ENCODE measurements around the gene NTPCR.

NTPCR gene

DNA sequence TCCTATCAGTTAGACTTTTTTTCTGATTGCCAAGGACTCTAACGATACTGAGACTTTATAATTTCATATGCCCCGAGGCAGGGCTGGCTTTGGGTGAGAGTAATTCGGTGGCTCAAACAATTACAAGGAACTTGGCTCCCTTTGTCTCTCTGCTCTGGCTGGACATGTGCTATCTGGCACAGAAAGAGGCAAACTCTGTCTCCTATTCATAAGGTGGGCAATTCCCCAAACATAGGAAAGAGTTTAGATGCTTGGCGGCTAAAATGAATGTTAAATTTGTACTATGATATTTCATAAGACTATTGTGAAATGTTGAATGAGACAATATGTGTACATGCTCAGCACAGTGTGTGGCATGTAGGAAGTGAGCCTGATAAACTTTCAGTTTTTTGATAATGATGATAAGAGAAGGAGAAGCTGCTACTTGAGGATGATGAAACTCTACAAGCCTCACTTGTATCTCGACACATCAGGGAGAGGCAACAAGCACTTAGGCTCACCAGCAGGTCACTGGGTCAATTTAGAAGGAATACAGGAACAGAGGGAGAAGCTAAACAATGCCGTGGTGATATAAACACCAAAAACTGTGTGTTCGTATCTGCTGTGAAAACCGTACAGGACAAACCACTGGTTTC, 12.6 kb upstream of the NTPCR start:
- no peak overlapping the region for H3K27ac Mint-ChIP-seq
- no peaks in the 10 kb centered on the region for H3K36me3 Mint-ChIP-seq (ENCODE audit: insufficient read depth)
- H3K9me3 Mint-ChIP-seq: no peaks in the 10 kb centered on the region
- H3K4me3 Mint-ChIP-seq: no peak overlapping the region
- no peak for ATAC-seq (replicated peaks)
- DNase-seq: no peak
- H3K4me1 Mint-ChIP-seq (ENCODE audit: low read depth in 2 of 2): no peaks in the 10 kb centered on the region
- H3K27me3 Mint-ChIP-seq: peaks cover 15 to 39% of the 10 kb centered on the region in 2 donors

DNA sequence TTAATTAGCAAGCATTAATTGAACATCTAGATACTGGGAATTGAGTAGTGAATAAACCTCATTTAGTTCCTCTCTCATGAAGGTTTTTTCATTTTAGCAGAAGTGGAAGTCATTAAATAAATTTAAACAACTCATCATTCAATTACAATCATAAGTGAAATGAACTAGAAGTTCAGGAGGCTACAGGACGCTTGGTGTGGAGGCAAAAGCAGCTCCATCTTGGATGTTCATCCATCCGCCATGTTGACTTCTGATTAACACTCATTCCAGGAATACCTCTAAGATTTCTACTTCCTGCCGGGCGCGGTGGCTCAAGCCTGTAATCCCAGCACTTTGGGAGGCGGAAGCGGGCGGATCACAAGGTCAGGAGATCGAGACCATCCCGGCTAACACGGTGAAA, 11.5 kb upstream of the NTPCR start:
- ATAC-seq (replicated peaks) (no peak), DNase-seq (no peak)
- H3K4me1 Mint-ChIP-seq (ENCODE audit: low read depth in 2 of 2): peaks cover 4 to 5% of the 10 kb centered on the region in 2 donors
- H3K36me3 Mint-ChIP-seq (ENCODE audit: insufficient read depth): no peaks in the 10 kb centered on the region
- peaks cover 15 to 39% of the 10 kb centered on the region in 2 donors for H3K27me3 Mint-ChIP-seq
- H3K4me3 Mint-ChIP-seq: no peak overlapping the region
- H3K9me3 Mint-ChIP-seq: no peaks in the 10 kb centered on the region
- no peak overlapping the region for H3K27ac Mint-ChIP-seq

DNA sequence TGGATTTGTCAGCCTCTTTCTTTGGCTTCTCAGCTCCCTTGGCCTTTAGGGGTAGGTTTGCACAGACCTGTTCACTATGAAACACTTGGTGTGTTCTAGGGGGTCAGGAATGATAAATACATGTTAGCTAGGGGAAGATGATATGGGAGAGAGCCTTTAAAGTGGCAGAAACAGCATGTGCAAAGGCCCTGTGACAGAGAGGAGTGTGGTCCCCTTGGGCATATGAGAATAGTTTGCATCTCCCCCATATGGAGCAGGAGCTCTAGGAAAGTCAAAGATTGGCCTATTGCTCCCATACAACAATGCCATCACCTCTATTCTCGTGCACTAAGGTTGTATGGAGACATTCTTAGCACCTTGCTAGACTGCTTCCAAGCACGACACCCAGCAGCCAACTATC, 10.7 kb upstream of the NTPCR start:
- ATAC-seq (replicated peaks) (no peak), DNase-seq (no peak)
- peaks cover 10 to 12% of the 10 kb centered on the region in 2 donors for H3K4me1 Mint-ChIP-seq (ENCODE audit: low read depth in 2 of 2)
- no peaks in the 10 kb centered on the region for H3K9me3 Mint-ChIP-seq
- peaks cover 15 to 39% of the 10 kb centered on the region in 2 donors for H3K27me3 Mint-ChIP-seq
- no peak overlapping the region for H3K4me3 Mint-ChIP-seq
- H3K27ac Mint-ChIP-seq: no peak overlapping the region
- H3K36me3 Mint-ChIP-seq (ENCODE audit: insufficient read depth): no peaks in the 10 kb centered on the region

DNA sequence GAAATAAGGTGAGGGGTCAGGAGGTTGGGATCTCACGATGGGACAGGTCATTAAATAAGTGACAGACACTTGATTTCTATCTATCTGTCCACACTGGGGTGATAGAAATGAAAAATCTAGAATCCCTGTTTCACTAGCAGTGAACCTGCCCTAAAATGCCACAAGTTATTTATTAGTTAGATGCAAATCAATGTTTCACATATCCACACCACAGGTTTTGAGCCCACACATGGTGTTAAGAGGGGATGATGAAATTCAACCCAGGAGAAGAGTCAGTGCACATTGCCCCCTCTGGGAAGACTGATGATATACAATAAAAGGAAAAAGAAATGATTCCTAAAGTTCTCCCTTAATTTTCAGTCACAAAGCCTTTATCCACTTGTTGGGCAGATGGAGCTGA, 10.1 kb upstream of the NTPCR start:
- H3K27me3 Mint-ChIP-seq: peaks cover 15 to 39% of the 10 kb centered on the region in 2 donors
- no peak overlapping the region for H3K27ac Mint-ChIP-seq
- H3K36me3 Mint-ChIP-seq (ENCODE audit: insufficient read depth): no peaks in the 10 kb centered on the region

DNA sequence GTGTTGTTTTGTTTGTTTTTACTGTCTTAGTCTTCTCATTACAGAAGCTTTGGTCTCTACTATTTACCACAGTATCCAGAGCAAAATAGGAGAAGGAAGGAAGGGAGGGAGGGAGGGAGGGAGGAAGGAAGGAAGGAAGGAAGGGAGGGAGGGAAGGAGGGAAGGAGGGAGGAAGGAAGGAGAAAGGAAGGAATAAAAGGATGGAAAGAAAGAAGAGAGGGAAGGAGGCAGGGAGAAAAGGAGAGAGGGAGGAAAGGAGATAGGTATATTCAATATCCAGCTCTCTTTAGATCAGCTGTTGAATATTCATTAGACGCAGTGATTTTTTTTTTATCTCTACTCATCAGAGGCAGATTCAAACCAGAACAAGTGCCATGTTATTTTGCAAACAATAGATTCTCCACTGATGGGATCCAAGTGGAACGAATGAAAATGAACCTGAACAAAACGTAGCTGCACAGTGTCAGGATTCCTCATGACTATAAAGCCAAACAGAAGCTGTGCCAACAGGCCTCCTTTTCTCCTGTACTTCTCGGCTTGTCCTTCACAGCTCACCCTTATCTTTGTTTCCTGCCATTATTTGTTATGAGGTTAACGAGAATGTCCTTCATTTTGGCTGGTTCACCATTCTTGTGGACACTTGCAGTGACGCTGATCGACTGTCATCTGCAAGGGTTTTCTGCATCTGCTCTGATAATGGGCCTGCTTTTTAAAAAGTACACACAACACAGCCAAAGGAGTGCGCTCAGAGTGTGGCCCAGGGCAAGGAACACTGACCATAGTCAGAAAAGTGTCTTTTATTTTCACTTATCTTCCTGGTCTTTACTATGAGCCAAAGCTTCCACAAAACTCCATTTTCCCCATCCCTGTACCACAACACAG, 7.8 kb upstream of the NTPCR start:
- Mint-ChIP-seq H3K36me3 (ENCODE audit: insufficient read depth) (no peaks in the 10 kb centered on the region), H3K4me1 (ENCODE audit: low read depth in 2 of 2) (peaks cover 12% of the 10 kb centered on the region in 2 donors), H3K27ac (peak overlapping the region in 1 of 2 donors; percentile 26), H3K9me3 (no peaks in the 10 kb centered on the region), H3K4me3 (no peak overlapping the region), H3K27me3 (peaks cover 15 to 24% of the 10 kb centered on the region in 2 donors)
- ATAC-seq (replicated peaks): no peak
- no peak for DNase-seq

More for the DNA sequence above, 10.1 kb upstream of the NTPCR start:
- H3K4me1 Mint-ChIP-seq (ENCODE audit: low read depth in 2 of 2): peaks cover 10 to 12% of the 10 kb centered on the region in 2 donors
- DNase-seq (no peak), ATAC-seq (replicated peaks) (no peak)
- H3K4me3 Mint-ChIP-seq: no peak overlapping the region
- H3K9me3 Mint-ChIP-seq: no peaks in the 10 kb centered on the region

DNA sequence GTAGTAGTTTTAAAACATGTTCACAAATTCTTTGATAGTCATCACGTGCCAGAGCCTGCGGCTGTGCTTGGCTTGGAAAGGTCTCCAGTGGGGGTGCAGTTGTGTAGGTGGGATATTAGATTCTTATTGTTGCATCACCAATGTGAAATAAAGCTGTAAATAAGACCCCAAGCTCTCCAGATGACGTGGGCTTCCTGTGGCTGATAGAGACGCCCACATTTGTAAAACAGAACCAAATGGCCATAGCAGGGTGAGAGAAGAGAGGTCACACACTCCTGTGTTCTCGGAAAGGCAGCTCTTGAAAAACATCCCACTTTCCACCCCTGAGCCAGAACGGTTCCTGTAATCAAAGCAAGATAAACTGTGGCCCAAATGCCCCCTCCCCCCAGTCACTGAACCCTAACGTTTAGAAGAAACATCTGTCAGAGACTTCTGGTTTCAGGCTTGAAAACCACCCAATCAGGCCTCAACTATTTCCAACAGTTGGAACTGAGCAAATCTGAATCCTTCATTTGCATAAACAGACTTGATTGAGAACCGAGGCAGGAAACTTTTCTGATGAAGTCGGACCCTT, 6.6 kb upstream of the NTPCR start:
- Mint-ChIP-seq H3K36me3 (ENCODE audit: insufficient read depth) (no peaks in the 10 kb centered on the region), H3K4me3 (peak overlapping the region; percentile 23 to 47), H3K27ac (peak overlapping the region in 1 of 2 donors; percentile 72), H3K27me3 (peaks cover 10 to 14% of the 10 kb centered on the region in 2 donors), H3K9me3 (no peaks in the 10 kb centered on the region), H3K4me1 (ENCODE audit: low read depth in 2 of 2) (peaks cover 12% of the 10 kb centered on the region in 2 donors)
- DNase-seq (no peak), ATAC-seq (replicated peaks) (no peak)

DNA sequence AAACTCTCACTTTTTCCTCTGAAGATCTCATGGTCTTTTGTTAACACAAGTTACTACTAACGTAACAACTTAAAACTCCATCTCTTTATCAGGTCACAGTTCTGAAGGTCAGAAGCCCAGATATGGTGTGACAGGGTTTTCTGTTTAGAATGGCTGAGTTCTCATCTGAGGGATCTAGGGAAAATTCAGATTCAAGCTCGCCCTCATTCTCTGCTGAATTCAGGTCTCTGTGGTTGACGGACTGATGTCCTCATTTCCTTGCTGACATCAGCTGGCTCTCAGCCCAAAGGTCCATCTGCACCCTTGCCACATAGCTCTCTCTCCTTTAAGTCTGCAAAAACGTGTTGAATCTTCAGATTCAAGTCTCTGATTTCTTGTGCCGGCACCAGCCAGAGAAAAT, 6.1 kb upstream of the NTPCR start:
- Mint-ChIP-seq H3K27me3 (peaks cover 8 to 10% of the 10 kb centered on the region in 2 donors), H3K36me3 (ENCODE audit: insufficient read depth) (no peaks in the 10 kb centered on the region), H3K27ac (peak overlapping the region; percentile 38 to 72), H3K4me1 (ENCODE audit: low read depth in 2 of 2) (peaks cover 12 to 14% of the 10 kb centered on the region in 2 donors), H3K9me3 (no peaks in the 10 kb centered on the region), H3K4me3 (peak overlapping the region; percentile 23 to 47)
- peak; percentile 61 for ATAC-seq (replicated peaks)
- no peak for DNase-seq

DNA sequence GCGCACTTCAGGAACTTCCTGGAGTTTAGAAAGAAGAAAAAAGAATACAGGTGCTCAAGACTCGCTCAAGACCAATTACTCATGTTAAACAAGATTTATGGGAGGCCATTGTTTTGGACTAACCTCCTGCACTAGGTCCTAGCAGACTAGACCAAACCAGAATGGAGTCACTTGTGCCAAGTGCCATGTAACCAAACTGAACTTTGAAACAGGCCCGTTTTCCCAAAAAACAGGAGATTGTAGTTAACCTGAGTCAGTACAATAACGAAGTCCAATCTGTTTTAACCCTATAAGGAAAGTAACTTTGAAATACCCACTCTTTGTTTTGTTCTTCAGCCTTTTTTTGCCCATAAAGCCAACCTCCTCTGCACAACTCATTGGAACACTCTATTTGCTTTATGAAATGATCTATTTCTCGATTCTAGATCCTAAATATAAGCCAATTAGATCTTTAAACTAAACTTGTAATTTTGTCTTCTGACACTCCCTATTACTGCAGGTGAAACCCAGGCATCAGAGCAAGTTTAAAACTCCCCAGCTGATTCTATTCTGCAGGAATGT, 695 bp upstream of the NTPCR start:
- Mint-ChIP-seq H3K27me3 (no peaks in the 10 kb centered on the region), H3K9me3 (no peaks in the 10 kb centered on the region), H3K27ac (peak overlapping the region; percentile 93 to 95), H3K4me1 (ENCODE audit: low read depth in 2 of 2) (peaks cover 31 to 44% of the 10 kb centered on the region in 2 donors), H3K4me3 (peak overlapping the region; percentile 91 to 94), H3K36me3 (ENCODE audit: insufficient read depth) (peaks cover 9% of the 10 kb centered on the region)
- DNase-seq (no peak), ATAC-seq (replicated peaks) (no peak)

DNA sequence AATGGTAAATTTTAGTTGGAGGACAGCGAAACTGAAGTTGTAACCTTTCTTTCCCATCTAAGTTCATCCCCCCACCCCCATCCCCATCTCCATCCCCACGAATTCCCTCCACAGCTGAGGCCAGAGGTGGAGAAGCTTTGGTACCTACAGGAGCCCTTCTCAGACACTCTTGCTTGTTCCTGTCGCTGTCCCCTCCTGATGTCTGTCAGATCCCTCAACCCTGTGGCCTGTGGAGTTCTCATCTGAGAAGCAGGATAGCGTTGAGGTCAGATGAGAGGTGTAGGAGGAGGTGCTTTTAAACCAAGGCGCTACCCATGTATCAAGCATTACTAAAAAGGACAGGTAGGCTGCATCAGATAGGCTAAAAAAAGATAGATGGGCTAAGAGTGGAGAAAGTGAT, 769 bp downstream of the NTPCR start:
- H3K4me1 Mint-ChIP-seq (ENCODE audit: low read depth in 2 of 2): peaks cover 32 to 47% of the 10 kb centered on the region in 2 donors
- peaks cover 9% of the 10 kb centered on the region for H3K36me3 Mint-ChIP-seq (ENCODE audit: insufficient read depth)
- DNase-seq (peak in 1 of 3 experiments; percentile 17), ATAC-seq (replicated peaks) (peak; percentile 47)
- peak overlapping the region; percentile 93 to 95 for H3K27ac Mint-ChIP-seq
- H3K9me3 Mint-ChIP-seq: no peaks in the 10 kb centered on the region
- H3K4me3 Mint-ChIP-seq: peak overlapping the region; percentile 91 to 94
- H3K27me3 Mint-ChIP-seq: no peaks in the 10 kb centered on the region

DNA sequence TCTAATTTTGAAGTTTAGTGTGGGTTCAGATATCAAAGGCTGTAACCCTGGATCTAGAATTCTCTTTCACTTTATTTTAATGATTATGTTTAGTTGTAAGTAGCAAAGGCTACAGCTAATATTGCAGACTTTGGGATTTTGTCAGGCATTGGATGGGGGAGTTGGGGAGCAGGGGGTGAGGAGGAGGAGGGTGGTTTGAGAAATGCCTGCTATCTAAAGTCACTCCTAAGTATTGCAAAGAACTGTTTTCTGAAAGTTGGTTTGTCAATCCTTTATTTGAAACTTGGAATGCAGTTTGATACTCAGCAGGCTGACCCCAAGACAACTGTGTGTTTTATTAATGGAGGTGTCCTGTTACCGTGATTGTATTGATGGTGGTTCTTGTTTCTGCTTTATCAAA, 1.2 kb downstream of the NTPCR start:
- ATAC-seq (replicated peaks) (no peak), DNase-seq (no peak)
- Mint-ChIP-seq H3K9me3 (no peaks in the 10 kb centered on the region), H3K36me3 (ENCODE audit: insufficient read depth) (peaks cover 9% of the 10 kb centered on the region), H3K4me3 (peak overlapping the region; percentile 91 to 94), H3K27me3 (no peaks in the 10 kb centered on the region), H3K4me1 (ENCODE audit: low read depth in 2 of 2) (peaks cover 32 to 47% of the 10 kb centered on the region in 2 donors), H3K27ac (peak overlapping the region; percentile 93 to 95)

DNA sequence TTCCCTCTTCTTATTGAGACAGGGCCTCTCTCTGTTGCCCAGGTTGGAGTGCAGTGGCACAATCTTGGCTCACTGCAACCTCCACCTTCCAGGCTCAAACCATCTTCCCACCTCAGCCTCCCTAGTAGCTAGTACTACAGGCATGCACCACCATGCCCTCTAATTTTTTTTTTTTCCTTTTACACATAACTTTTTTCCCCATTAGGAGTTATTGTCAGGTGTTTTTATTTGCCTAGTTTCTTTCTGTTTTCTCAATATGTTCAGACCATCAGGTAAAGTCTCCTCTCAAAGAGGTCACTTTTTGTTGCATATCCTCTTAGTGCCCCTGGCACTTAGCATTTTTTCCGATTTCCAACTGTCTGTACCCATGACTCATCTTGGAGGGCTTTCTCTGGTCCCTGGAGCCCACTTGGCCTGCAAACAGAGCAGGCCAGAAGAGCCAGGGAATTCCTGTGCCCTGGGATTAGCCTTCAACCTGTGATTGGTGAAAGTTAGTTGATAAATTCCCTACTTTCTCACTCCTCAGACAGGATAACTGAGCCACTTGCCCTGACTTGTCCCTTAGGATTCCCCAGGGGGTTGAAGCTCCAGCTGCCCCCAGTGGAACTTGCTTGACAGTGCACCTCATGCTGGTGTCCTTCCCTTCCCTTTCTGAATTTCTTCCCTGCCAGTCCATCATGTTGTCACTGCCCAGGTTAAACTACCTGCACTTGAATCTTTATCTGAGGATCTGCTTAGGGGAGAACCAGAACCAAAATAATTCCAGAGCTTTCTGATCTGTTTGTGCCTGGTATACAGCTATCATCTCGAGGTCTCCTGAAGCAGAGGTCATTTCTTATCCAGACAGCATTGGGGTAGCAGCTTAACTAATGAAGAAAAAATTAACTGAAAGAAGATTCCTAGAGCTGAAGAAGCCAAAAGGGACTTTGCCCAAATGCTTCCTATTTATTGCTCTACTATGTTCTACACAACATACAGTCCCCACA, 2.4 kb downstream of the NTPCR start:
- Mint-ChIP-seq H3K27me3 (no peaks in the 10 kb centered on the region), H3K27ac (peak overlapping the region in 1 of 2 donors; percentile 9), H3K4me3 (peak overlapping the region; percentile 27 to 28), H3K36me3 (ENCODE audit: insufficient read depth) (peaks cover 9% of the 10 kb centered on the region), H3K9me3 (no peaks in the 10 kb centered on the region), H3K4me1 (ENCODE audit: low read depth in 2 of 2) (peaks cover 30 to 47% of the 10 kb centered on the region in 2 donors)
- DNase-seq (peak; percentile 5 to 16 (median 6)), ATAC-seq (replicated peaks) (no peak)

DNA sequence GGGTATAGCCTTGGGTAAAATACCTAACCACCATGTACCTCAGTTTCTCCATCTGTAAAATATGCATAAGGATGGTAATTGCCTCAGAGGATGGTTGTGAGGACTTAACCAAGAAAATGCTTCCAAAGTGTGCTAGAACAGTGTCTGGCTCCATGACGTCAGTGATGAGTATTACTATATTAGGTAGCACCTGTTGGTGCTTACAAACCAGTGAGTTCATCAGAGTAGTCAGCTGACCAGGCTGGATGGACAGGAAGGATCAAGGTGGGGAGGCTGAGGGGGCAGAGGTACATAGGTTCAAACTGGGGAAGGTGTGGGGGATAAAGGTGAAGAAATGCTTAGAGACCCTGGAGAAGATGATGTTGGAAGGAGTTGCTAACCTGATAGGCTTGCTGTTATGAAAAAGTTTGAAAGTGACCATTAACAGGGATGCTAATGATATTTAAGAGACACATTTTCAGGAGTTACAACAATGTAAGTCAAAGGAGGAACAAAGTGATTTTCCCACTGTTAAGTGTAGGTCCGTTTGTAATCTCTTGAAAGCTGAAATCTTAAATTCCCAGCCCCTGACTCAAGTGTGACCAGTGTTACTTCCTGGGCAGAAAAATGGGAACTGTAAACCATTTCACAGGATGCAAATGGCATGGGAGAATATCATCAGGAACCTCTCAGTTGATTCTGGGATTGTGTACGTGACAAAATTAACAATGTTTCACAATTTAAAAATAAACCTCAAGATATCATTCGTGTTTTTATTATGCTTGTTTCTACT, 4.4 kb downstream of the NTPCR start:
- Mint-ChIP-seq H3K4me1 (ENCODE audit: low read depth in 2 of 2) (peaks cover 30 to 44% of the 10 kb centered on the region in 2 donors), H3K27me3 (no peaks in the 10 kb centered on the region), H3K4me3 (no peak overlapping the region), H3K27ac (no peak overlapping the region), H3K9me3 (no peaks in the 10 kb centered on the region), H3K36me3 (ENCODE audit: insufficient read depth) (peaks cover 26% of the 10 kb centered on the region)
- DNase-seq (no peak), ATAC-seq (replicated peaks) (no peak)

All from effector memory CD8-positive, alpha-beta T cell (primary cell).